CD8-positive, alpha-beta memory T cell (primary cell): ENCODE results near the gene PTOV1. TPM values are rescaled to one million over a fixed set of nuclear protein-coding genes. Genes with fewer than 3 reads are reported as not detected.

Source experiments
- CTCF ChIA-PET: fragments of 350-600 bp; sonication (Branson Sonifier 250); formaldehyde crosslinking; loops from one replicate; lab custom pipeline; 2021; ENCODE audit warnings: antibody characterized with exemption; lab: Charles Lee
- POLR2A ChIA-PET: fragments of 350-600 bp; sonication (Branson Sonifier 250); formaldehyde crosslinking; loops from one replicate; lab custom pipeline; 2021; ENCODE audit warnings: antibody characterized with exemption; lab: Charles Lee
- DNase-seq, 5 donors: peaks; one replicate each; pipeline versions ENCODE4 v3.0.0 to v3.0.0-alpha.2; 2020 to 2022; ENCODE audit warnings: mixed read lengths in 1 of 5
- H3K27ac ChIP-seq: one replicate; pipeline ENCODE4 v1.7.0; 2013; ENCODE audit warnings: low read depth, mild to moderate bottlenecking, low read length, moderate library complexity
- H3K27me3 ChIP-seq: 2 replicates; pipeline ENCODE4 v1.7.0; 2013; ENCODE audit warnings: low read length, mild to moderate bottlenecking; ENCODE audit not compliant: insufficient read depth, poor library complexity, severe bottlenecking
- H3K36me3 ChIP-seq: 2 replicates; pipeline ENCODE4 v1.7.0; 2013; ENCODE audit warnings: mild to moderate bottlenecking, low read length, moderate library complexity; ENCODE audit not compliant: insufficient read depth
- H3K4me1 ChIP-seq: 2 replicates; pipeline ENCODE4 v1.7.0; 2013; ENCODE audit warnings: mild to moderate bottlenecking, low read length, moderate library complexity; ENCODE audit not compliant: insufficient read depth
- H3K4me3 ChIP-seq: 2 replicates; pipeline ENCODE4 v1.7.0; 2013; ENCODE audit warnings: mild to moderate bottlenecking, low read length
- H3K9me3 ChIP-seq: 2 replicates; pipeline ENCODE4 v1.7.0; 2013; ENCODE audit warnings: mild to moderate bottlenecking, low read length
- H3K27ac Mint-ChIP-seq, 8 donors: one replicate each; pipeline ENCODE4 v1.8.0; 2020 to 2021; ENCODE audit warnings: mixed read lengths in 8 of 8, mild to moderate bottlenecking in 6 of 8, inconsistent platforms in 3 of 8, moderate library complexity in 3 of 8
- H3K27me3 Mint-ChIP-seq, 2 donors: one replicate each; pipeline ENCODE4 v1.8.0; 2020 to 2021; ENCODE audit warnings: mixed read lengths in 2 of 2, mild to moderate bottlenecking in 1 of 2, moderate library complexity in 1 of 2
- H3K36me3 Mint-ChIP-seq, 3 donors: one replicate each; pipeline ENCODE4 v1.8.0; 2020 to 2021; ENCODE audit warnings: mixed read lengths in 3 of 3, inconsistent platforms in 1 of 3, mild to moderate bottlenecking in 1 of 3
- H3K4me1 Mint-ChIP-seq, 3 donors: one replicate each; pipeline ENCODE4 v1.8.0; 2020 to 2021; ENCODE audit warnings: mixed read lengths in 3 of 3, inconsistent platforms in 1 of 3, mild to moderate bottlenecking in 1 of 3
- H3K4me3 Mint-ChIP-seq, 7 donors: one replicate each; pipeline ENCODE4 v1.8.0; 2020 to 2021; ENCODE audit warnings: mixed read lengths in 7 of 7, mild to moderate bottlenecking in 6 of 7, moderate library complexity in 4 of 7, inconsistent platforms in 2 of 7
- H3K9me3 Mint-ChIP-seq, 5 donors: one replicate each; pipeline ENCODE4 v1.8.0; 2020 to 2022; ENCODE audit warnings: mixed read lengths in 5 of 5, mild to moderate bottlenecking in 3 of 5, moderate library complexity in 2 of 5, inconsistent platforms in 1 of 5
- polyA plus RNA-seq: library from polyadenylated mRNA; unstranded; fragments of 300-500 nt; fragmentation: Illumina TruSeq; gene quantifications from one replicate; pipeline ENCODE4 v1.2.3, GENCODE V29; 2021
- total RNA-seq, 2 experiments: library from RNA; stranded (reverse); gene quantifications; one replicate each; pipeline ENCODE4 v1.2.3, GENCODE V29; 2021

PTOV1 gene
- total and polyA plus RNA-seq, 3 experiments from 2014 or later: 47.7 to 93.7 (median 91.9) TPM

DNA sequence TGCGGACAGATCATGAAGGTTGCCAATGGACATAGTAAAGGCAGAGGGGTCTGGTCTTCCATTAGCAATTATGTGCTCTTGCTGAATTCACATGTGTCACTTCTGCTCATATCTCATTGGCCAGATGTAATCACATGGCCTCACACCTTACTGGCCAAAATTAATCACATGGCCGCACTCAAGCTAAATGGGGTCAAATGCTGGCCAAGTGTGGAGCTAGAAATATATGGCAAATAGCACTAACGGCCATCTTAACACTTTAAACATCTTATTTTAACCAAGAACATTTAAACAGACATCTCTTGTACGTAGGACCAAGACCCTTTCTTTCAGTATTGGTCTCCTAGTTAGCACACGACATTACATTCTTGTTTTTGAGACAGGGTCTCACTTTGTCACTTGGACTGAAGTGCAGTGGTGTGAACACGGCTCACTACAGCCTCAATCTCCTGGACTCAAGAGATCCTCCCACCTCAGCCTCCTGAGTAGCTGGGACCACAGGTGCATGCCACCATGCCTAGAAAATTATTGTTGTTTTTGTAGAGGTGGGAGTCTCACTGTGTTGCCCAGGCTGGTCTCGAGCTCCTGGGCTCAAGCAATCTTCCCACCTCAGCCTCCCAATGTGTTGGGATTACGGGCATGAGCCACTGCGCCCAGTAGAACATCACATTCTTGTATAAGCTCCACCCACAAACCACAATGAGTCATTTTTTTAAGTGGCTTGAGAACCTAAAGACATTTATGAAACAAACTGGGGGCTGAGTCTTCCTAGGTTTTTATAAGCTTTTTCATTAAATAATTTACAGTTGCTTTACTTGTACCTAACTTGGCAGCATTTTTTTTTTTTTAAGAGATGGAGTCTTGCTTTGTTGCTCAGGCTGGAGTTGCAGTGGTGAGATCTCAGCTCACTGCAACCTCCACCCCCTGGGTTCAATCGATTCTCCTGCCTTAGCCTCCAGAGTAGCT lies 2.9 kb upstream of the PTOV1 start:
- no peak for DNase-seq
- no peaks in the 10 kb centered on the region for H3K9me3 ChIP-seq
- H3K36me3 ChIP-seq: no peaks in the 10 kb centered on the region
- H3K9me3 Mint-ChIP-seq: no peaks in the 10 kb centered on the region
- no peak overlapping the region for H3K4me3 ChIP-seq
- H3K4me1 Mint-ChIP-seq: peaks cover 32 to 42% (median 34%) of the 10 kb centered on the region in 3 donors
- ChIA-PET POLR2A (interaction anchor here (0.6 to 1.1 kb wide), 2 partner anchors 21 to 27 kb away, joined by 4 read pairs; no protein-coding TSS in a partner anchor), CTCF (interaction anchor here (0.5 to 0.9 kb wide), 2 partner anchors 17 to 130 kb away, joined by 3 read pairs; no protein-coding TSS in a partner anchor)
- H3K27ac ChIP-seq: peak overlapping the region; percentile 12
- peak overlapping the region in 4 of 7 donors; percentile 6 to 87 (median 32) for H3K4me3 Mint-ChIP-seq
- H3K27me3 Mint-ChIP-seq: peaks cover 0 to 4% of the 10 kb centered on the region in 2 donors
- peaks cover 0 to 10% (median 0%) of the 10 kb centered on the region in 3 donors for H3K36me3 Mint-ChIP-seq
- H3K27me3 ChIP-seq: no peaks in the 10 kb centered on the region
- H3K27ac Mint-ChIP-seq: peak overlapping the region in 3 of 8 donors; percentile 25 to 89 (median 54)
- H3K4me1 ChIP-seq: peaks cover 27% of the 10 kb centered on the region

DNA sequence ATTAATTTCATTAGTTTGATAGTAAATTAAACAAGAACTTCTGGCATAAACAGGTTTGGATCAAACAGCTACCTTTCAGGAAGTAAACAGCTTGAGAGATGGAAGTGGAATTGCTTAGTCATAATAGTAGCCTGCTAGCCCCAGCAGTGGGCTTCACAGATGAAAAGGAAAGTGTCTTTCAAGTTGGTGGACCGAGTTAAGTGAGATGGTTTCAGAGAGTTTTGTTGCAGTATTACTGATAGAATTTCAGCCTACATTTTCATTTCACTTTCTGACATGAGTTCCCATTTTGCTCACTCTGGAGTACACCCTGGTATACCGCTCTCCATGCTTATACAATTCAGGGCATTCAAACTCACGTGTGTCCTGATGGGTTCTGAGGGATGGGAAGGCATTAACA lies 2.0 kb upstream of the PTOV1 start:
- ChIA-PET POLR2A (interaction anchor here (1.1 kb wide), 1 partner anchor 21 kb away, joined by 4 read pairs; no protein-coding TSS in a partner anchor), CTCF (interaction anchor here (0.9 kb wide), 1 partner anchor 131 kb away, joined by 3 read pairs; no protein-coding TSS in a partner anchor)
- DNase-seq: no peak
- peak overlapping the region in 5 of 7 donors; percentile 4 to 95 (median 57) for H3K4me3 Mint-ChIP-seq
- peaks cover 0 to 10% (median 0%) of the 10 kb centered on the region in 3 donors for H3K36me3 Mint-ChIP-seq
- Histone ChIP-seq H3K4me1 (peaks cover 30% of the 10 kb centered on the region), H3K9me3 (no peaks in the 10 kb centered on the region), H3K27me3 (no peaks in the 10 kb centered on the region), H3K4me3 (no peak overlapping the region), H3K36me3 (no peaks in the 10 kb centered on the region), H3K27ac (no peak overlapping the region)
- no peaks in the 10 kb centered on the region for H3K9me3 Mint-ChIP-seq
- H3K27me3 Mint-ChIP-seq: peaks cover 0 to 4% of the 10 kb centered on the region in 2 donors
- peak overlapping the region in 3 of 8 donors; percentile 22 to 90 (median 89) for H3K27ac Mint-ChIP-seq
- peaks cover 38 to 48% (median 38%) of the 10 kb centered on the region in 3 donors for H3K4me1 Mint-ChIP-seq

DNA sequence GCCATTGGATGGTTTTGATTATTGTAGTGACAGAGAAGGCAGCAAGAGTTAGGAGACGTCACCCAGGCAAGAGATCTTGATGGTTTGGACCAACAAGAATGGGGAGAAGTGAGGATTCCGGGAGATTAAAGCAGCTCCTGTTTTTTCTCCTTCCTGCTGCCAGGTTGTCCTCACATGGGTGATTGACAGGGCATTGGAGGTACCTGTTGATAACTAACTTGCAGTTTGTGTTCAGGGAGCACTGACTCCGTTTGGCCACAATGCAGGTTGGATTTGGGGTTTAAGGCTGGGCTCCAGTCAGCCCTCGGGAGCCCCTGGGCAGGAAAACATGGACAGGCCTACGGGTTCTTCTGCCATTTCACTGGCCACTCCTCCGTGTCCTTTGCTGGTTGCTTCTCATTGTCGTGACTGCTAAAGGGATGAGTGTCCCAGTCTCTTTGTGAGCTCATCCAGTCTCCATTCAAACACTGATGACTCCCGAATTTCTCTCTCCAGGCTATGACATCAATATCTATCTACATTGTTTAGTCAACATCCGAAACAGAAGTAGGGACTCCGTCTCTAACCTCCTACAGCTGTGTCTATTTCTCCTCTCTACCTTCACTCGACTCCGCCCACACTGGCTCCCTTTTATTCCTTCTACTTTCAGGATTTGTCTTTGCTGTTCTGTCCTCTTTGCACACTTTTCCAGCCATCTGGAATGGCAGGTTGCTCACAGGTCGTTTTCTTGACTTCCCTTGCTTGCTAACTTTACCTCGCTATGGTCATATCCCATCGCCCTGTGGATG lies 1.3 kb upstream of the PTOV1 start:
- H3K4me3 ChIP-seq: peak overlapping the region; percentile 79
- no peaks in the 10 kb centered on the region for H3K9me3 Mint-ChIP-seq
- H3K4me1 ChIP-seq: peaks cover 30% of the 10 kb centered on the region
- H3K36me3 Mint-ChIP-seq: peaks cover 0 to 10% (median 0%) of the 10 kb centered on the region in 3 donors
- ChIA-PET CTCF (interaction anchor here (0.7 to 1.5 kb wide), 7 partner anchors 10 to 132 kb away, joined by 3 to 8 read pairs (median 3); partner anchors contain the start of genes AKT1S1, FUZ and MED25), POLR2A (interaction anchor here (0.7 to 2.3 kb wide), 6 partner anchors 10 to 1646 kb away, joined by 3 to 13 read pairs (median 6); partner anchors contain the start of genes AKT1S1, FUZ, MED25 and TBC1D17)
- no peaks in the 10 kb centered on the region for H3K27me3 ChIP-seq
- peak overlapping the region in 7 of 8 donors; percentile 95 to 99 (median 98) for H3K27ac Mint-ChIP-seq
- H3K4me3 Mint-ChIP-seq: peak overlapping the region; percentile 90 to 99 (median 95)
- H3K9me3 ChIP-seq: no peaks in the 10 kb centered on the region
- H3K27me3 Mint-ChIP-seq: peaks cover 0 to 4% of the 10 kb centered on the region in 2 donors
- DNase-seq: no peak
- H3K27ac ChIP-seq: peak overlapping the region; percentile 95
- no peaks in the 10 kb centered on the region for H3K36me3 ChIP-seq
- H3K4me1 Mint-ChIP-seq: peaks cover 38 to 48% (median 38%) of the 10 kb centered on the region in 3 donors

- peak overlapping the region; percentile 95 for H3K27ac ChIP-seq
- Mint-ChIP-seq H3K27me3 (peaks cover 0 to 4% of the 10 kb centered on the region in 2 donors), H3K4me3 (peak overlapping the region; percentile 90 to 99 (median 95)), H3K9me3 (no peaks in the 10 kb centered on the region), H3K36me3 (peaks cover 0 to 13% (median 0%) of the 10 kb centered on the region in 3 donors), H3K4me1 (peaks cover 38 to 48% (median 38%) of the 10 kb centered on the region in 3 donors), H3K27ac (peak overlapping the region in 7 of 8 donors; percentile 95 to 99 (median 98))
- H3K27me3 ChIP-seq: no peaks in the 10 kb centered on the region
- DNase-seq: no peak
- H3K36me3 ChIP-seq: no peaks in the 10 kb centered on the region
- peak overlapping the region; percentile 79 for H3K4me3 ChIP-seq
- H3K4me1 ChIP-seq: peaks cover 30% of the 10 kb centered on the region
- ChIA-PET CTCF (interaction anchor here (0.7 to 1.5 kb wide), 6 partner anchors 11 to 37 kb away, joined by 3 to 8 read pairs (median 3); partner anchors contain the start of genes AKT1S1, FUZ and MED25), POLR2A (interaction anchor here (0.6 to 2.3 kb wide), 10 partner anchors 9 to 1646 kb away, joined by 3 to 20 read pairs (median 6); partner anchors contain the start of genes AKT1S1, ATF5, FUZ and MED25)
- H3K9me3 ChIP-seq: no peaks in the 10 kb centered on the region
Observed at GRCh38 chr19:49850221-49850486, 805 bp upstream of the PTOV1 start.

DNA sequence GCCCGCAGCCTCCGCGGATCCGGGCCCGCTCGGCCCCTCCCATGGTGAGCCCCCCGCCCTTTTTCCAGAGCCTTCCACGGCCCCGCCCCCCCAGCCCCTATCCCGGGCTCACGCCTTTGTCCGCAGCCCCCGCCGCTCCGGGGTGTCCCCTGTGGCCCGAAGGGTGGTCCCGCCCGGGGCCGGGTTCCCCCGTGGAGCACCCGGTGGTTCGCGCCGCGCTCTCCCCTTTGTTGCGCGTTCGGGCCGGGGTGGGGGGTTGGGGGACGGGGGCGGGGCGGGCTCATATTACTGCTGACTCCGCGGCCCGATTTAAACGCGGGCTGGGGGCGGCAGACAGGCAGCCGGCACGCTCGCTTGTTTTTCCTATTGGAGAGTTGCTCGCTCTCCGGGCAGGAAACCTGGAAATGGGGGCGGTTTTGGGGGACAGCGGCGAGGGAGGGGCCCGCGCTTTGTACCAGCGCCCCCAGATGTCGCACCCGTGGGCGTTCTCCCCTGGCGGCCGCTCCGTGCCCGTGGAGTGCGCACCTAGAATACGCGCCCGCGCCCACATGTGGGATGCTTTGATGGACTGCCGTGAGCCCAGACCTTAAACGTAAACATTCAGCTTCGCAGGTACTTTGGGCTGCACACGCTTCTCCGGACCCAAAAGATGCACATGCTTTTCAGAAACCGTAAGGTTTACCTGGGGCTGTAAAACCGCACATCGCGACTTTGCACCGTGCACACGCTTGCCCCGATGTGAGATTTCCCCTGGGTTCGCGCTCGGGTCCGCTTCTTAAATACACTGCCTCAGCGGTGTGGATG lies 699 bp downstream of the PTOV1 start:
- peaks cover 0 to 26% (median 0%) of the 10 kb centered on the region in 3 donors for H3K36me3 Mint-ChIP-seq
- peak overlapping the region; percentile 76 to 93 (median 87) for H3K4me3 Mint-ChIP-seq
- Histone ChIP-seq H3K9me3 (no peaks in the 10 kb centered on the region), H3K27me3 (no peaks in the 10 kb centered on the region), H3K4me3 (peak overlapping the region; percentile 67), H3K4me1 (peaks cover 30% of the 10 kb centered on the region), H3K27ac (no peak overlapping the region), H3K36me3 (no peaks in the 10 kb centered on the region)
- H3K27me3 Mint-ChIP-seq: peaks cover 0 to 4% of the 10 kb centered on the region in 2 donors
- CTCF ChIA-PET: interaction anchor here (1.5 kb wide), 1 partner anchor 39 kb away, joined by 3 read pairs; no protein-coding TSS in a partner anchor
- H3K9me3 Mint-ChIP-seq: no peaks in the 10 kb centered on the region
- POLR2A ChIA-PET: interaction anchor here (0.6 to 2.4 kb wide), 6 partner anchors 15 to 210 kb away, joined by 3 to 20 read pairs (median 12); partner anchors contain the start of genes AKT1S1, MED25, PNKP and SCAF1
- peak overlapping the region; percentile 55 to 94 (median 91) for H3K27ac Mint-ChIP-seq
- DNase-seq: peak in 4 of 5 donors; percentile 21 to 60 (median 32)
- peaks cover 38 to 54% (median 40%) of the 10 kb centered on the region in 3 donors for H3K4me1 Mint-ChIP-seq

DNA sequence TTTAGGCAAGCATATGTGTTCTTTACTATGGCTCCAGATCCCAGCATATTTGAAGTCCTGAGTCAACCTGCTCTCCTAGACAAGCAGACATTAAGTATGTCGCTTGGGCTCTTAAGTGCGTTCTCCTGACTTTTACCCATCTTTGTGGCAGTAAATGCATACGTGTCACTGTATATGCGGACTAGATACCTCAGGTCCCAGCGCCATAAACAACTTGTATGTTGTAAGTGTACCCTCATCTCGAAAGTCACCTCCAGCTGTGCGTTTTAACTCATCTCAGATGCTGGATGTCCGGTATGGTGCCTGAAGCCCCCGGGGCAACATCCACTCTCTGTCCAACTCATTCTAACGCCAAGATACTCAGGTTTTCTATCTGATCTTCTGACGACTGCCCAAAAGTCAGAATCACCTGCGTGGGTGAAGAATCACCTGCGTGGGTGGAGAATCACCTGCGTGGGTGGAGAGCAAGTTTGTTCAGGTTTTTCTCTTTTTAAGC lies 1.7 kb downstream of the PTOV1 start:
- Histone ChIP-seq H3K27me3 (no peaks in the 10 kb centered on the region), H3K9me3 (no peaks in the 10 kb centered on the region), H3K27ac (no peak overlapping the region), H3K36me3 (no peaks in the 10 kb centered on the region), H3K4me1 (peaks cover 30% of the 10 kb centered on the region), H3K4me3 (peak overlapping the region; percentile 67)
- Mint-ChIP-seq H3K4me3 (peak overlapping the region; percentile 76 to 93 (median 87)), H3K9me3 (no peaks in the 10 kb centered on the region), H3K4me1 (peaks cover 38 to 52% (median 40%) of the 10 kb centered on the region in 3 donors), H3K27ac (peak overlapping the region in 7 of 8 donors; percentile 55 to 93 (median 90)), H3K27me3 (peaks cover 0 to 4% of the 10 kb centered on the region in 2 donors), H3K36me3 (peaks cover 0 to 36% (median 0%) of the 10 kb centered on the region in 3 donors)
- DNase-seq: no peak
- CTCF ChIA-PET: no interaction called here
- POLR2A ChIA-PET: interaction anchor here (0.7 to 2.4 kb wide), 3 partner anchors 11 to 365 kb away, joined by 7 to 11 read pairs (median 9); partner anchors contain the start of gene RPL13A
